SW480 (cell line): Measurements from ENCODE around the gene GOLGA6A.

Experiments
- DNase-seq: peaks from one replicate; pipeline ENCODE4 v3.0.0-alpha.2; 2016; ENCODE audit warnings: low spot score

Gene GOLGA6A

DNA sequence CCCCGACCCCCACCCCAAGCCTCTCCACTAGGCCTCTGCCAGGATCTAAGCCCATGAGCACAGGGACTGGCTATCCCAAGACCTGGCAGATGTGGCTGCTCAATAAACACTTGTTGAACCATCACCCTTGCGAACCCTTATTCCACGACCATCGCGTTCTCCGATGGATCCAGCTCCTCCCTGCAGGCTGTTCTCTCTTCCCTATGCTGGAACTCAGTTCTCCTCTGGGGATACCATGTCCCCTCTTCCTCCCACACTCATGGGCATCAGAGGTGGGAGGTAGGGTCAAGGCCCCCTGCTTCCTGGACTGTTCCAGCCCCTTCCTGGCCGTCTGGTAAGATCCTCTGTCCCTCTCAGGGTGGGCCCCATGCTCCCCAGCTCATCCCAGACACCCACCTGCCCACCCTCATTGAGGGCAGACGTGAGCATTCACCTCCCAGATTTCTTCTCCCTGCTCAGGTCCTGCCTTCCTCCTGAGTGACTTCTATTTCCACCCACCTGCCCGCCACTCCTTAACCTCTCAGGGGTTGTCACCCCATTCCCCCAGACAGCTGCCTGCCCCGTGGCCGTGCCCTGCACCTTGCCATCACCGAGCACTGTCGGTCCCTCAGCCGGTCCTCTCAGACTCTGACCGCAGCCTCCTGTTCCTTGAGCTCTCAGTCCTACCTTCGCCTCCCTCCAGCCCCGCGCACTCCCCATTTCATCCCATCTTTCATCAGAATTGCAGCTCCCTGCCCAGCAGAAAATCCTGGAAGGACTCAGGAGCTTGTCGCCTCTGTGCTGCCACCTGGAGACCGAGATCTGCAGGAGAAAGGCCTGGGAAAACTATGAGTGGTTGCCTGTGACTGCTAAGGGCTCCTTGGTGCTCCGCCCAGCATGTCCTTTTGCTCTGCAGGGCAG is 45.8 kb downstream of the GOLGA6A start:
- peak; percentile 38 for DNase-seq

DNA sequence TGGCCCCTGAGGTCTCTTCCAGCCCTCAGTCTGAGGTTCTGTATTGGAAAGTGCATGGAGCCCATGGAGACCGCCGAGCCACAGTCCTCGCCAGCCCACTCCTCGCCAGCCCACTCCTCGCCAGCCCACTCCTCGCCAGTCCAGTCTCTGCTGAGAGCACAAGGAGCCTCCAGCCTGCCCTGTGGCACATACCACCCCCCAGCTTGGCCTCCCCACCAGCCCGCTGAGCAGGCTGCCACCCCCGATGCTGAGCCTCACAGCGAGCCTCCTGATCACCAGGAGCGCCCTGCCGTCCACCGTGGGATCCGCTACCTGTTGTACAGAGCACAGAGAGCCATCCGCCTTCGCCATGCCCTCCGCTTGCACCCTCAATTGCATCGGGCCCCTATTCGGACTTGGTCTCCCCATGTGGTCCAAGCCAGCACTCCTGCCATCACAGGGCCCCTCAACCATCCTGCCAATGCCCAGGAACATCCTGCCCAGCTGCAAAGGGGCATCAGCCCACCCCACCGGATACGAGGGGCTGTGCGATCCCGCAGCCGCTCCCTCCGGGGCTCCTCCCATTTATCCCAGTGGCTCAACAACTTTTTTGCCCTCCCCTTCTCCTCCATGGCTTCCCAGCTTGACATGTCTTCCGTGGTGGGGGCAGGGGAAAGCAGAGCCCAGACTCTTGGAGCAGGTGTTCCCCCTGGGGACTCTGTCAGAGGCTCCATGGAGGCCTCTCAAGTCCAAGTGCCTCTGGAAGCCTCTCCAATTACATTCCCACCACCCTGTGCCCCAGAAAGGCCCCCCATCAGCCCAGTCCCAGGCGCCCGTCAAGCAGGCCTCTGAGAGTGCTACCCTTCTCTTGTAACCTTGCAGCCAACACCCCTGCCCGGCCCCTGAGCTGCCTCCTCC is 47.0 kb downstream of the GOLGA6A start:
- DNase-seq: no peak

DNA sequence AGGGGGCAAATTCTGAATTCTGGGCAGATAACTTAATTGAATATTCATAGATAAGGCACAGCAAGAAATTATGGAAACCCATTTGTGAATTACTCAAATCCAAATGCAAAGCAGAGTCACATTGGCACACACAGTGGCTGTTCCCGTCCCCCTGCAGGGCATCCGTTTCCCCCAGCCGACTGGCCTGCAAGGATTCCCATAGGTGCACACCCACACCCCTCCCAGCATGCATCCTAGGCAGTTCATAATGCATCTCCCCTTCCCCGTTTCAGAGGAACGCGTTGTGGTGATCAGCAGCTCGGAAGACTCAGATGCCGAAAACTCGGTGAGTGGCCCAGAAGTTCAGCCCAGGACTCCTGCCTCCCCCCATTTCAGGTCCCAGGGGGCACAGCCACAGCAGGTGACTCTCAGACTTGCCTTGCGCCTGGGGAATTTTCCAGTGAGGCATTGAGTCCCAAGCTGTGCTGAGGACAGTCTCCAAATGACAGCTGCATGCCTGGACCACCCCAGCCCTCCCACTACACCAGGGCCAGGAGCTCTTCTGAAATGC is 48.1 kb downstream of the GOLGA6A start:
- no peak for DNase-seq

DNA sequence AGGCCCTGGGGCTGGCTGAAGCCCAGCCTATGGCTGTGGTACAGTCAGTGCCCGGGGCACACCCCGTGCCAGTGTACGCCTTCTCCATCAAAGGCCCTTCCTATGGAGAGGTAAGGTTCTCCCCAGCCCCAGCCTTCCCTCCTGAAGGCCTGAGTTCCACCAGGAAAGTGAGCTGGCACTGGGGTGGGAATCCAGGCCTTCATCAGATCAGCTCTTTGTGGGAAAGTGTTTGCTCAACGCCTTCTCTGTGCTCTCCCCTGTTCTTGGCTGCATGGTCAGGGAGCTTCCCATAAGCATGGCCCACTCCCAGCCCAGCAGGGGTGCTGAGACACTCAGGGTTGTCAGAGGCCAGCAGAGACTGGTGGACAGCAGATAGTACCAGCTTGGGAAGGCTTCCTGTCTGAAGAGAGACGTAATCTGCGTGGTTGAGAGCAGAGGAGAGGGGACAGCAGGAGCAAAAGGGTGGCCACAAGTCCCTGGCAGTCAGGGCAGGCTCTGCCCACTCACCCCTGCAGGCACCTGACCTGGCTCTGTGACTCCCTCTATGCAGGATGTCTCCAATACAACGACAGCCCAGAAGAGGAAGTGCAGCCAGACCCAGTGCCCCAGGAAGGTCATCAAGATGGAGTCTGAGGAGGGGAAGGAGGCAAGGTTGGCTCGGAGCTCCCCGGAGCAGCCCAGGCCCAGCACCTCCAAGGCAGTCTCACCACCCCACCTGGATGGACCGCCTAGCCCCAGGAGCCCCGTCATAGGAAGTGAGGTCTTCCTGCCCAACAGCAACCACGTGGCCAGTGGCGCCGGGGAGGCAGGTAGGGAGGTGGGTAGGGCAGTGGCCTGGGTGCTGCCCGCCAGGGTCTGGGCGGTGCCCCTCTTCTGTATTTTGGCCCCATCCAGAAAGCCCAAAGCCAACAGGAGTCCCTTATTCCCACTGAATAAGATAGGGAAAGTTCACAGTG is 49.5 kb downstream of the GOLGA6A start:
- DNase-seq: no peak

DNA sequence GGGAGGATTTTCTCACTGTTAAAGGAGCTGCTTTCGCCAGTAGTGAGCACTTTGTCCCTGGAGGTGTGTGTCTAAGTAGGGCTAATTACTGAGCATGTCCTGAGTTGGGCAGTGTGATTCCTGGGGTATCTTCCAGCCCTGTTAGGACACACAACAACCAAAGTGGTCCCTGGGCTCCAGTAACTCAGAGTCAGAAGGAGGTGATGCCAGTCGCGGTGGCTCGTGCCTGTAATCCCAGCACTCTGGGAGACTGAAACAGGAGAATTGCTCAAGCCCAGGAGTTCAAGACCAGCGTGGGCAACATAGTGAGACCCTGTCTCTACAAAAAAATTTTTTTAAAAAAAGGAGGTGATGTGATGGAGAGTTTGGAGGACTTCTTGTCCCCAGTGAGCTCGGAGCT is 50.3 kb downstream of the GOLGA6A start:
- no peak for DNase-seq

DNA sequence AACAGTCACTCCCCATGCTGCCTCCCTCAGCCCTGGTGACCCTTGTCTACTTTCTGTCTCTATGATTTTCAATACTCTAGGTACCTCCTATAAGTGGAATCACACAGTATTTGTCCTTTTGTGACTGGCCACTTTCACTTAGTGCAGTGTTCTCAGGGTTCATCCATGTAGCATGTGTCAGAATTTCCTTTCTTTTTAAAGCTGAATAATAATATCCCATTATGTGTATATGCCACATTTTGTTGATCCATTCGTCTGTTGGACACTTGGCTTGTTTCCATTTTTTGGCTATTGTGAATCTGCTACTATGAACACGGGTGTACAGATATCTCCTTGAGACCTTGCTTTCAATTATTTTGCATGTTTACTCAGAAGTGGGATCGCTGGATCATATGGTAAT is 53.7 kb downstream of the GOLGA6A start:
- DNase-seq: no peak

DNA sequence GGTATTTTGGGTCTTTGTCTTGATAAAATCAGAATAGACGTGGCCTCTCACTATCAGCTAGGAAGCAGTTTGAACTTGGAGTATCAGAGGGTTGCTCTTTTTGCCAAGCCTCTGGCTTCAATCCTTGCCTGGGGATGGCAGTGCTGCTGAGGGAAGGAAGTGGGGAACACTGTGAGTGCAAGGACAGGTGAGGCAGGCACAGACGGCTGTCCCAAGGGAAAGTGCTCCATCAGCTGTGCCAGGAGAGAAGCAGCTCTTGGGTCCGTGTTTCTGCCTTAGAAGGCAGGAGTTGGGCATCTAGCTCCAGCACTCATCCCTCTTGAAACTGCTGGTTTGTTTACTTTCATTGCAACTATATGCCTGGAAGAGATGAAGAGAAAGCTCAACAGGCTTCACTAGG is 54.7 kb downstream of the GOLGA6A start:
- DNase-seq: no peak

DNA sequence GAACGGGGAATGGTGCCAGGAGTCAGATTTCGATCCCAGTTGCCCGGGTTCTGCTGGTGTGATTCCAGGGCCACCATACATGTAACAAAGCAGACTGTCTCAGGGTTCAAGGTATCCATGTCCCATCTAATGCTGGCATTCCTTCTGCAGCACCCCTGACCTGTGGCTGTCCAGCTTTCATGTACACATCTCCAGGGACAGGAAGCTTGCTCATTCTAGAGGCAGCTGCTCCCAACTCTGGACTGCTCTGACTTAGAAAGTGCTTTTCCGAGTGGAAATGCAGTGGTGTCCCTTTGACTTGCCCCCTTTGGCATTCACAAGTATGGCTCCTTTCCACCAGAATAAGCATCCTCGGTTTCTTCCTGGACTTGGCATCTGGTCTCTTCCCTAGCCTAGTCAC is 56.9 kb downstream of the GOLGA6A start:
- DNase-seq: no peak

DNA sequence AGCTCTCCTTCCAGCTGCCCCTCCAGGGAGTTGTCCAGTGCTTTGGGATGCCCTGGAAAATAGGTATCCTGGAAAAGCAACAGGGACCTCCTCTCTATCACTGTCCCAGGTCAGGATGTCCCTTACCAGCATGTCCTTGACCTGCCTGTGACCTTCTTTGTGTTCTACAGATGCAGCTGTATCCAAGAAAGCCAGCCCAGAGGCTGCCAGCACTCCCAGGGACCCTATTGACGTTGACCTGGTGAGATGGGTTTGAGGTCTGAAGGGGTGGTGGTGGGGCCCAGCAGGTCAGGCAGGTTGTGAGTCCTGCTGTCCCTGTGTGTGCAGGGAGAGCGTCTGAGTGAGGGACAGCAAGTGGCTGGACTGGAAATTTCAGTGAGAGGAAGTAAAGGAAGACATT is 57.7 kb downstream of the GOLGA6A start:
- no peak for DNase-seq

DNA sequence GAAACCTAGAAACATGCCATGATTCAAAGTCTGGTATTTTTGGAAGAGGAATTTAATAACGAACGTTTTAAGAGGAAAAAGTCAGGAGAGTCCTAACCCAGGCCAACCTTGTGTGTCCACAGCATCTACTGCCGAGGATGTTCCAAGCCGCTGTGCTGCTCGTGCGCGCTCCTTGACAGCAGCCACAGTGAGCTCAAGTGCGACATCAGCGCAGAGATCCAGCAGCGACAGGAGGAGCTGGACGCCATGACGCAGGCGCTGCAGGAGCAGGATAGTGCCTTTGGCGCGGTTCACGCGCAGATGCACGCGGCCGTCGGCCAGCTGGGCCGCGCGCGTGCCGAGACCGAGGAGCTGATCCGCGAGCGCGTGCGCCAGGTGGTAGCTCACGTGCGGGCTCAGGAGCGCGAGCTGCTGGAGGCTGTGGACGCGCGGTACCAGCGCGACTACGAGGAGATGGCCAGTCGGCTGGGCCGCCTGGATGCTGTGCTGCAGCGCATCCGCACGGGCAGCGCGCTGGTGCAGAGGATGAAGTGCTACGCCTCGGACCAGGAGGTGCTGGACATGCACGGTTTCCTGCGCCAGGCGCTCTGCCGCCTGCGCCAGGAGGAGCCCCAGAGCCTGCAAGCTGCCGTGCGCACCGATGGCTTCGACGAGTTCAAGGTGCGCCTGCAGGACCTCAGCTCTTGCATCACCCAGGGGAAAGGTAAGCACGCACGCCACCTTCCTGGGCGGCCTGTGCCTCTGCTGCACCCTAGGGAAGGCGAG is 59.5 kb downstream of the GOLGA6A start:
- DNase-seq: no peak
